K562 (cell line): ENCODE measurements around the gene QSOX2. TPM values are rescaled to one million over a fixed set of nuclear protein-coding genes. Genes with fewer than 3 reads are reported as not detected.

Experiments used
- CTCF ChIP-seq, 3 experiments: IDR thresholded peaks in 2 of 3; conservative IDR thresholded peaks in 1 of 3; 2 replicates each; pipeline ENCODE4 v1.5.1; 2011 to 2012; ENCODE audit warnings: low read length in 3 of 3, mild to moderate bottlenecking in 3 of 3, control low read depth in 2 of 3, improper control_type of control experiment in 1 of 3, inconsistent platforms in 1 of 3, low read depth in 1 of 3, mixed read lengths in 1 of 3, moderate library complexity in 1 of 3; ENCODE audit not compliant: insufficient read depth in 2 of 3
- NONO ChIP-seq, 2 experiments: fragments of 200-400 bp in 1 of 2; fragments of 450-650 bp in 1 of 2; formaldehyde crosslinking in 1 of 2; IDR thresholded peaks; 2 replicates each; pipeline ENCODE4 v1.6.1; 2017; ENCODE audit warnings: low read depth in 2 of 2, mild to moderate bottlenecking in 2 of 2, moderate library complexity in 2 of 2, low read length in 1 of 2
- RAD21 ChIP-seq, 2 experiments: fragments of 250-450 bp in 1 of 2; fragments of 450-650 bp in 1 of 2; sonication (Bioruptor Pico) in 1 of 2; formaldehyde crosslinking in 1 of 2; IDR thresholded peaks in 1 of 2; conservative IDR thresholded peaks in 1 of 2; 2 replicates each; pipeline versions ENCODE4 v1.4.0 to v1.8.0; 2020 to 2022; ENCODE audit warnings: mild to moderate bottlenecking in 2 of 2, moderate library complexity in 1 of 2
- TOE1 ChIP-seq, 2 experiments: fragments of 450-650 bp in 1 of 2; sonication (generic) in 1 of 2; formaldehyde crosslinking in 1 of 2; IDR thresholded peaks; 2 replicates each; pipeline versions ENCODE4 v1.7.1 to v1.8.0; 2016 to 2022; ENCODE audit warnings: borderline replicate concordance in 2 of 2, mild to moderate bottlenecking in 2 of 2, antibody characterized with exemption in 1 of 2, inconsistent platforms in 1 of 2, low read depth in 1 of 2, missing genetic modification reagents in 1 of 2, moderate library complexity in 1 of 2
- polyA plus RNA-seq, 8 experiments: library from polyadenylated mRNA; depleted of rRNA in 4 of 8; stranded (reverse) in 5 of 8; unstranded in 3 of 8; fragments of >200 nt; fragmentation: Nextera tagmentation in 2 of 8; fragmentation: Illumina TruSeq in 1 of 8; extraction: Ambion mirVana in 2 of 8; extraction: Trizol in 1 of 8; gene quantifications; 2 replicates each; pipeline versions ENCODE4 v1.2.1 to v1.2.3, GENCODE V29; 2011 to 2014; ENCODE audit warnings: inconsistent platforms in 1 of 8, missing spikeins in 1 of 8
- total RNA-seq, 7 experiments: library from RNA; depleted of rRNA in 6 of 7; stranded (reverse); fragments of >200 nt in 6 of 7; fragmentation: Illumina TruSeq in 2 of 7; extraction: Trizol in 2 of 7; gene quantifications; 2 replicates each; pipeline versions ENCODE4 v1.2.1 to v1.2.3, GENCODE V29; 2011 to 2021; ENCODE audit warnings: low replicate concordance in 1 of 7
- TF ChIP-seq, protein P1 (sequence below), 2 experiments: fragments of 450-650 bp; formaldehyde crosslinking in 1 of 2; IDR thresholded peaks; 2 replicates each; pipeline versions ENCODE4 v1.4.0 to v1.6.1; 2014 to 2020; ENCODE audit warnings: mild to moderate bottlenecking in 2 of 2, borderline replicate concordance in 1 of 2, low read depth in 1 of 2

Gene QSOX2
- total and polyA plus RNA-seq, 9 of the 15 experiments (the other 6 are each of a cell fraction or from before 2014, with no cell fraction given), result 0.51 to 23.7 (median 12.7) TPM

- TF ChIP-seq, protein P1, sequence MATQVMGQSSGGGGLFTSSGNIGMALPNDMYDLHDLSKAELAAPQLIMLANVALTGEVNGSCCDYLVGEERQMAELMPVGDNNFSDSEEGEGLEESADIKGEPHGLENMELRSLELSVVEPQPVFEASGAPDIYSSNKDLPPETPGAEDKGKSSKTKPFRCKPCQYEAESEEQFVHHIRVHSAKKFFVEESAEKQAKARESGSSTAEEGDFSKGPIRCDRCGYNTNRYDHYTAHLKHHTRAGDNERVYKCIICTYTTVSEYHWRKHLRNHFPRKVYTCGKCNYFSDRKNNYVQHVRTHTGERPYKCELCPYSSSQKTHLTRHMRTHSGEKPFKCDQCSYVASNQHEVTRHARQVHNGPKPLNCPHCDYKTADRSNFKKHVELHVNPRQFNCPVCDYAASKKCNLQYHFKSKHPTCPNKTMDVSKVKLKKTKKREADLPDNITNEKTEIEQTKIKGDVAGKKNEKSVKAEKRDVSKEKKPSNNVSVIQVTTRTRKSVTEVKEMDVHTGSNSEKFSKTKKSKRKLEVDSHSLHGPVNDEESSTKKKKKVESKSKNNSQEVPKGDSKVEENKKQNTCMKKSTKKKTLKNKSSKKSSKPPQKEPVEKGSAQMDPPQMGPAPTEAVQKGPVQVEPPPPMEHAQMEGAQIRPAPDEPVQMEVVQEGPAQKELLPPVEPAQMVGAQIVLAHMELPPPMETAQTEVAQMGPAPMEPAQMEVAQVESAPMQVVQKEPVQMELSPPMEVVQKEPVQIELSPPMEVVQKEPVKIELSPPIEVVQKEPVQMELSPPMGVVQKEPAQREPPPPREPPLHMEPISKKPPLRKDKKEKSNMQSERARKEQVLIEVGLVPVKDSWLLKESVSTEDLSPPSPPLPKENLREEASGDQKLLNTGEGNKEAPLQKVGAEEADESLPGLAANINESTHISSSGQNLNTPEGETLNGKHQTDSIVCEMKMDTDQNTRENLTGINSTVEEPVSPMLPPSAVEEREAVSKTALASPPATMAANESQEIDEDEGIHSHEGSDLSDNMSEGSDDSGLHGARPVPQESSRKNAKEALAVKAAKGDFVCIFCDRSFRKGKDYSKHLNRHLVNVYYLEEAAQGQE (IDR thresholded peaks at IDR 0.05; ENCODE audit: borderline replicate concordance), result peak; percentile 47
- TF ChIP-seq, protein P1 (CRISPR knock-in tag; IDR thresholded peaks at IDR 0.05; ENCODE audit: low read depth), result no peak
- no peak for TF ChIP-seq NONO (IDR thresholded peaks at IDR 0.05; ENCODE audit: low read depth in 2 of 2, low read length in 1 of 2)
- peak; percentile 24 to 49 (median 30); a peak in 3 of 6 replicates for TF ChIP-seq CTCF (IDR thresholded peaks at IDR 0.05 in 2 of 3, conservative IDR thresholded peaks at IDR 0.05 in 1 of 3; ENCODE audit: insufficient read depth in 2 of 3, low read depth in 1 of 3, low read length in 3 of 3)
- TF ChIP-seq RAD21 (CRISPR knock-in tag; conservative IDR thresholded peaks at IDR 0.05 in 1 of 2, IDR thresholded peaks at IDR 0.05 in 1 of 2), result peak in 1 of 2 experiments; percentile 47; a peak in 2 of 4 replicates
- no peak for TF ChIP-seq TOE1 (IDR thresholded peaks at IDR 0.05; ENCODE audit: borderline replicate concordance)
- TF ChIP-seq TOE1 (CRISPR knock-in tag; IDR thresholded peaks at IDR 0.05; ENCODE audit: borderline replicate concordance, low read depth), result 0 out of 2 replicates have a peak, but pooled peaks have one; percentile 31
- TF ChIP-seq, all 486 proteins: peak for 8
Observed at GRCh38 chr9:136242918-136243525, 2.6 kb downstream of the QSOX2 start (continued).
